ENCODE data around the gene MAST3. TPM values are rescaled to one million over a fixed set of nuclear protein-coding genes. Genes with fewer than 3 reads are reported as not detected.

MAST3 gene
- total and polyA plus RNA-seq, 7 donors = 2.6 to 16.3 (median 4.2) TPM

DNA sequence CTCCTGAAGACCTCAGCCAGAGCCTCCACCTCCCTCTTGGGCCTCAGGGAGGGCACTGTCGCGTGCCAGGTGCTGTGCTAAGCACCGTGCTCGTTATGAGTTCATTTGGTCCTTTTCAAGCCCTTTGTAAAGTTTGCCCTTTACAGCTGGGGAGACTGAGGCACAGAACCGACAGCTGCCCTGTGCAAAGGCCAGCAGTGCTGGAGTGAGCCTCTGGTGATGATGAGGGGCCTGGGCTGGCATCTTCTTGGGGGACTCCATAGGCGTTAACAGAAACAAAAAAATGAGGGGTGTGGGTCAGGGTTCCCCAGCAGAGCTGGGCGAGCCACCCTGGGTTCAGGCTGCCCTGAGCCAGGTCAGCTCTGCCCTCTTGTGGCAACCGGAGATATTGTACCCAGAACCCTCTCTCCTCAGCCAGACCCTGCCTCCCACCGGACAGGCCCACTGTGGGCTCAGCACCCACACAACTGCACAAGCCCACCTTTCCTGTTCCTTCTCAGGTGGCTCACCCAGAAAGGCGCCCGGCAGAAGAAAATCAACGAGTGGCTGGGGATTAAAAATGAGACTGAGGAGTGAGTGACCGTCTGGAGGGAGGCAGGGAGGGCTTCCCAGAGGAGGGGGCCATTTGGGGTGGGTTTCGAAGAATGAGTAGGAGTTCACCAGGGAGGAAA, 70.5 kb downstream of the MAST3 start:
- H3K27me3 ChIP-seq = no peaks in the 10 kb centered on the region
- H3K9me3 ChIP-seq = no peaks in the 10 kb centered on the region
- H3K4me1 ChIP-seq = peaks cover 0 to 3% (median 1%) of the 10 kb centered on the region in 4 donors
- H3K4me3 ChIP-seq = no peak overlapping the region
- TF ChIP-seq EP300 (IDR thresholded peaks at IDR 0.05) = no peak
- TF ChIP-seq, protein P1, sequence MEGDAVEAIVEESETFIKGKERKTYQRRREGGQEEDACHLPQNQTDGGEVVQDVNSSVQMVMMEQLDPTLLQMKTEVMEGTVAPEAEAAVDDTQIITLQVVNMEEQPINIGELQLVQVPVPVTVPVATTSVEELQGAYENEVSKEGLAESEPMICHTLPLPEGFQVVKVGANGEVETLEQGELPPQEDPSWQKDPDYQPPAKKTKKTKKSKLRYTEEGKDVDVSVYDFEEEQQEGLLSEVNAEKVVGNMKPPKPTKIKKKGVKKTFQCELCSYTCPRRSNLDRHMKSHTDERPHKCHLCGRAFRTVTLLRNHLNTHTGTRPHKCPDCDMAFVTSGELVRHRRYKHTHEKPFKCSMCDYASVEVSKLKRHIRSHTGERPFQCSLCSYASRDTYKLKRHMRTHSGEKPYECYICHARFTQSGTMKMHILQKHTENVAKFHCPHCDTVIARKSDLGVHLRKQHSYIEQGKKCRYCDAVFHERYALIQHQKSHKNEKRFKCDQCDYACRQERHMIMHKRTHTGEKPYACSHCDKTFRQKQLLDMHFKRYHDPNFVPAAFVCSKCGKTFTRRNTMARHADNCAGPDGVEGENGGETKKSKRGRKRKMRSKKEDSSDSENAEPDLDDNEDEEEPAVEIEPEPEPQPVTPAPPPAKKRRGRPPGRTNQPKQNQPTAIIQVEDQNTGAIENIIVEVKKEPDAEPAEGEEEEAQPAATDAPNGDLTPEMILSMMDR (IDR thresholded peaks at IDR 0.05) = peak; percentile 46 to 72 (median 64)
- peaks cover 15 to 67% (median 38%) of the 10 kb centered on the region in 4 donors for H3K36me3 ChIP-seq
- intact Hi-C loops (cut with DNase I) = loop anchor here (2.0 kb wide), 1 partner anchor 55 kb away; no protein-coding TSS in a partner anchor
- WGBS, 2 donors = 59 to 70% methylated on average over 14 of the region's 14 CpGs
- no peak for DNase-seq
- H3K27ac ChIP-seq = no peak overlapping the region

DNA sequence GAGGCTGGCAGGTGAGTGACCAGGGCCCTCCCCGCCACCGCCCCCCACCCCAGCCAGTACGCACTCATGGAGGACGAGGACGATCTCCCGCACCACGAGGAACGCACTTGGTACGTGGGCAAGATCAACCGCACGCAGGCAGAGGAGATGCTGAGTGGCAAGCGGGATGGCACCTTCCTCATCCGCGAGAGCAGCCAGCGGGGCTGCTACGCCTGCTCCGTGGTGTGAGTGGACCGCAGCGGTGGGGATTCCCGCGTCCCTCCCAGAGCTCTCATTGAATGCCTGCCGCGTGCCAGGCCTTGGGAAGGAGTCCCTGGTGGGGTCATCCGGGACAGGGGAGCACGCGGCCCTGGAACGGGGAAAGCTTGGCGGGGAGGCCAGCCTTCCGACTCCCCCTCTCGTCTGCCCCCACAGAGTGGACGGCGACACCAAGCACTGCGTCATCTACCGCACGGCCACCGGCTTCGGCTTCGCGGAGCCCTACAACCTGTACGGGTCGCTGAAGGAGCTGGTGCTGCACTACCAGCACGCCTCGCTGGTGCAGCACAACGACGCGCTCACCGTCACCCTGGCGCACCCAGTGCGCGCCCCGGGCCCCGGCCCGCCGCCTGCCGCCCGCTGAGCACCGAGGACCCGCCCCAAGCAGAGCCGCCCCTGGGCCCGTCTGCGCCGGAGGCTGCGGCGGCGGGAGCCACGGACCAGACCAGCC, 71.2 kb downstream of the MAST3 start:
- H3K36me3 ChIP-seq = peaks cover 15 to 60% (median 32%) of the 10 kb centered on the region in 4 donors
- intact Hi-C loops (cut with DNase I) = loop anchor here (2.0 kb wide), 1 partner anchor 56 kb away; no protein-coding TSS in a partner anchor
- 95 to 96% methylated on average over 66 of the region's 66 CpGs for WGBS, 2 donors

DNA sequence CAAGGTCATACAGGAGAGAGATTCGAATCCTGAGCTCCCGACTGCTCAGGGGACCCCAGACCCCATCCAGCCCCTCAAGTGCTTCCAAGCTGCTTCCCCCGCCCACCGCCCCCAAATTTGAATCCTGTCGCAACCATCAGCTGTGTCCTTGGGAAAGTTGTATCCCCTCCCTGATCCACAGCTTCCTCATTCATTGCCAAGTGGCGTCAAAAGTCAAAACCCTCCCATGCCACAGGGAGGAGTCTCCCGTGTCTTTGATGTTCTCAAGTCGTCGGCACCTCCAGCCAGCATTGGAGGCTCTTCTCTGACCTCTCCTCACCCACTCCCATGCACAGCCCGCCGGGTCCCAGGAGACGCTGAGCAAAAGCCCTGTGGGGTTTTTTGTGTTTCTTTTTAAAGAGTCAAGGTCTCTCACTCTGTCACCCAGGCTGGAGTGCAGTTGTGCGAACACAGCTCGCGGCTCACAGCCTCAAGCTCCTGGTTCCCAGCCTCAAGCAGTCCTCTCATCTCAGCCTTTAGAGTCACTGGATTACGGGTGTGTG, 73.2 kb downstream of the MAST3 start:
- peaks cover 0 to 20% (median 13%) of the 10 kb centered on the region in 4 donors for H3K4me1 ChIP-seq
- no peak for DNase-seq
- H3K9me3 ChIP-seq = no peaks in the 10 kb centered on the region
- H3K27me3 ChIP-seq = no peaks in the 10 kb centered on the region
- no peak overlapping the region for H3K4me3 ChIP-seq
- TF ChIP-seq POLR2A (IDR thresholded peaks at IDR 0.05) (no peak), EP300 (IDR thresholded peaks at IDR 0.05) (no peak), POLR2AphosphoS5 (IDR thresholded peaks at IDR 0.05) (peak in 3 of 4 donors; percentile 41 to 53 (median 51))
- peaks cover 15 to 41% (median 24%) of the 10 kb centered on the region in 4 donors for H3K36me3 ChIP-seq
- WGBS, 2 donors = 26 to 52% methylated on average over 16 of the region's 16 CpGs
- peak overlapping the region; percentile 42 to 57 (median 54) for H3K27ac ChIP-seq
- intact Hi-C loops (cut with DNase I) = no loop called here

More for the DNA sequence above, 71.2 kb downstream of the MAST3 start:
- no peak for TF ChIP-seq POLR2AphosphoS5 (IDR thresholded peaks at IDR 0.05)
- no peak for DNase-seq
- H3K27ac ChIP-seq = peak overlapping the region in 2 of 4 donors; percentile 43 to 57
- no peaks in the 10 kb centered on the region for H3K9me3 ChIP-seq
- peaks cover 0 to 8% (median 7%) of the 10 kb centered on the region in 4 donors for H3K4me1 ChIP-seq
- no peak overlapping the region for H3K4me3 ChIP-seq
- no peaks in the 10 kb centered on the region for H3K27me3 ChIP-seq

GRCh38 chr19:18171605-18172327, 74.2 kb downstream of the MAST3 start:
- H3K4me1 ChIP-seq = peaks cover 0 to 20% (median 13%) of the 10 kb centered on the region in 4 donors
- H3K4me3 ChIP-seq = no peak overlapping the region
- no peaks in the 10 kb centered on the region for H3K9me3 ChIP-seq
- peaks cover 7 to 32% (median 15%) of the 10 kb centered on the region in 4 donors for H3K36me3 ChIP-seq
- peak overlapping the region; percentile 42 to 57 (median 56) for H3K27ac ChIP-seq
- 77 to 86% methylated on average over 8 of the region's 8 CpGs for WGBS, 2 donors
- TF ChIP-seq, protein P1 (IDR thresholded peaks at IDR 0.05) = no peak
- no peaks in the 10 kb centered on the region for H3K27me3 ChIP-seq
- intact Hi-C loops (cut with DNase I) = no loop called here
- no peak for DNase-seq

GRCh38 chr19:18172331-18173053, 74.9 kb downstream of the MAST3 start:
- Histone ChIP-seq H3K9me3 (no peaks in the 10 kb centered on the region), H3K27me3 (no peaks in the 10 kb centered on the region), H3K27ac (peak overlapping the region in 3 of 4 donors; percentile 55 to 75 (median 56)), H3K36me3 (peaks cover 0 to 24% (median 8%) of the 10 kb centered on the region in 4 donors), H3K4me1 (peaks cover 0 to 20% (median 13%) of the 10 kb centered on the region in 4 donors), H3K4me3 (no peak overlapping the region)
- no peak for DNase-seq
- 76 to 90% methylated on average over 7 of the region's 7 CpGs for WGBS, 2 donors
- intact Hi-C loops (cut with DNase I) = no loop called here
- TF ChIP-seq EP300 (IDR thresholded peaks at IDR 0.05) (no peak), POLR2AphosphoS5 (IDR thresholded peaks at IDR 0.05) (no peak), POLR2A (IDR thresholded peaks at IDR 0.05) (no peak)
- TF ChIP-seq, protein P1 (IDR thresholded peaks at IDR 0.05) = no peak
